Activated T-helper 1 cell treated with Interleukin-2 at 50 U/mL for 16 hours (primary cell): ENCODE measurements around the gene PEAR1.

Experiments
- DNase-seq: peaks from one replicate; pipeline ENCODE4 v3.0.0-alpha.2; 2020; ENCODE audit warnings: low read depth

The PEAR1 gene

GRCh38 chr1:156936721-156937220 is 43.3 kb downstream of the PEAR1 start:
- no peak for DNase-seq

DNA sequence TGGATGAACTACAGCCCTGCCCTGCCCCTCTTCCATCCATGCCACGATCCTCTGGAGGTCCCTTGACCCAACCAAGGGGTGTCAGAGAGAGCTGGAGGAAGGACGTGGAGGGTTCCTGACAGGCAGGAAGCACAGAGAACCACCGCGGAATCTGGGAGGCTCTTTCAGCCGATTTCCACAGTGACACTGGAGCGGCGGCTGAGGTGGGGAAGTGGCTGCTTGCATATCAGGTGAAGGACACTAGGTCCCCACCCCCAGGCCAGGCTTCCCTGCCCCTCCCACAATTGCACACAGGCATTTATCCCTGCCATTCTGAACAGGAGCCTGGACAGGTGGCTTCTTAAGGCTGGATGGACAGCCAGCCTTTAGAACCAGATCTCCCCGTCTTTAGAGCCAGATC is 44.4 kb downstream of the PEAR1 start:
- DNase-seq, result no peak

DNA sequence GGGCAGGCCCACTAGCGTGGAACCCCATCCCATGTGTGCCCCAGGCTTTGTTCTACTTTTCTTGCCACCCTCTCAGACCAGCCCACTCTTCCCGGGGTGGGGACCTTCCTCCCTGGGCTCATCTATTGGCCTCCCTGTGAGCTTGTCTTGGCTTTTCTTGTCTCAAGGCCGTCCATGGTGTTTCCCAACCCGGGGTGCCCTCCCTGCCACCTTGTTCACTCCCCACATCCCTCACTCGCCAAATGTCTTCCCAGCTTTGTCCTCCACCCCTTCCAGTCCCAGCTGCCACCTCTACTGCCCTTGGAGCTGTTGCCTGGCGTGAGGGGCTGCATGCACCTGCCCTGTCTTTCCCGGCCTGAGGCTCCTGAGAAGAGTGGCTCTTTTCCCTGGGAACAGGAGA is 45.3 kb downstream of the PEAR1 start:
- no peak for DNase-seq

DNA sequence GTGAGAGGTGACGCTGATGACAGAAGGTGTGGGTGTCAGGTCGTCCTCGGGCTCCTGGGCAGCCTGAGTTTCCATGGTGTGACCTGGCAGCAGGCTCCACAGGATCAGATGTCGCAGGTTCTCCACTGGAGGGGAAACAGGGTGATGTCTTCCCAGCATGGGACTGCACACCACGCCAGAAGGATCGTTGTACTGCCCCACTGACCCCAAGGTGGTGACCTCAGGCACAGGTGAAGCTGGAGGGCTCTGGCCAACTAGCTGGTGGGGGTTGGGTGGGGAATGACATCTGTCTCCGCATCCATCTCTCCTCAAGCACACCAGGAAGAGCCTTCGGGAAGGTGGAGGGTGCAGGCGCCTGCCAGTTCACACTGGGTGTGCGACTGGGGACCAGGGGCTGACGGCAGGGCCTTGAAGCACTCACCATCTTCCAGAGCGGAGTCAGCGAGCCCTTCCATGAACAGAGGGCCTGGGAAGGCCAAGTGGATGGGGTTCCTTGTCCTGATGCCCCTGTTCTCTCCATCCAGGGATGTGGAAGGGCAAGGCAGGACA is 46.3 kb downstream of the PEAR1 start:
- DNase-seq, result no peak

DNA sequence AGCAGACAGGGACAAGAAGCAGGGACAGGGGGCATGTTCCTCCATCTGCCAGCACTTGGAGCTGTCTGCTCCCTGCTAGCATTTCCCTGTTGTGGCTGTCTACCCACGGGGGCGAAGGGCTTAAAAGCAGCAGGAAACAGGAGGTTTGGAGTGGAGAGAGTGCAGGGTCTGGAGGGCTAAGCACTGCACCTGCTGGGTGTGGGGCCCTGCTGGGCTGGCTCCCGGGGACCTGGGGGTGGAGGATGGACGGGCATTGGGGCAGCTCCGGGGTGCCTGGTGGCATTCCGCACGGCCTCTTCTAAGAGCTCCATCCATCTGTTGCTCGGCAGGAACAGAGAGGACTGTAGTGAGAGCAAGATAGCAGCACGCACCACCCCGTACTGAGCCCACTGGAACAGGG is 48.2 kb downstream of the PEAR1 start:
- DNase-seq, result no peak

- DNase-seq, result no peak
Observed at GRCh38 chr1:156942176-156942575, 48.7 kb downstream of the PEAR1 start.

DNA sequence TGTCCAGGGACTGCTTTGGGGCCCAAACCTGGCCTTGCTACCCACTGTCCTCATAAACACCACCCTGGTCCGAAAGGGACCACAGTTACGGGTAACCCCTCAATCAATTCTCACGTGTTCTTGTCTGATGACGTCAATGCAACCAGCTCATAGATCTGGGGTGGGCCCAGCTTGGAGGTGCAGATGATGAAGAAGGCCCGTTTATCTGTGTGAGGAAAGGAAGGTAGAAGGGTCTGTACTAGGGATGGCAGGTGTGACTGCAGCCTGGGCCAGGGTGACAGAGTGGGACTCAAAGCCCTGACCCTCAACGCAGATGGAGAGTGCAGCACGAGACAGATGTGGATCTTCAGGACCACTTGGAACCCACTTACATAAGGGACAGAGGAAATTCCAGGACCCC is 49.1 kb downstream of the PEAR1 start:
- DNase-seq, result no peak

DNA sequence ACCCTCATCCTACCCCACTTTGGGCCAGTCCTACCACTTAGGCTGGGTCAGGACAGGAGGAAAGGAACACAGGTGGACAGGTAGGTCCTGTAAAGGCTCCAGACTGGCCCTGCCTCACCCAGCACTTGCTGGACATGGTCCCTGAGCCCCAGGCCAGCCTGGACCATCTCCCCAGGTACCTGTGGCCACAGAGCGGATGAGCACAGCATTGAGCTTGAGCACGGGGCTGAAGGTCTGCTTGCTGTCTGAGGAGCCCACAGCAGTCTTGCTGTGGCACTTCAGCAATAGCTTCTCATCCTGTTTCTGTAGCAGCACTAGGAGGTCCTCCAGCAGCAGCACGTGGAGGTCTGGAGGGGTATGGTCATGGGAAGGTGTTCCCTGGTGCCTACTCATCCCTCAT is 50.2 kb downstream of the PEAR1 start:
- no peak for DNase-seq

DNA sequence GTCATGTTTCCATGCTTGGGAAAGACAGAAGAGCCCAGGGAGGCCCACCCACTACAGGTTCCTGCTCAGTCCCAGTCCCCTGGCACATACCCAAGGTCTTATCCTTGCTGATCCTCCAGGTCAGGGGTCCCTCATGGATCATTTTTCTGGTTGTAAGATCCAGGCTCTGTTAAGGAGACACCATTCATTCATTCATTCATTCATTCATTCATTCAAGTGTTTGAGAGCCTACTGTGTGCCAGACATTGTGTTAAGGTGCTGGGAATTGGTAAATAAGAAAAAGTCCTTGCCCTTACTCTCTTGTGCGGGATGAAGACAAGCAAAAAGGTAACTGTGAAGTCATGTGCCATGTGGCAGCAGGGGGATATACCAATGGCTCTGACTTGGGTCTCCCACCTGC is 50.8 kb downstream of the PEAR1 start:
- DNase-seq, result no peak

GRCh38 chr1:156944848-156945247 is 51.3 kb downstream of the PEAR1 start:
- no peak for DNase-seq

DNA sequence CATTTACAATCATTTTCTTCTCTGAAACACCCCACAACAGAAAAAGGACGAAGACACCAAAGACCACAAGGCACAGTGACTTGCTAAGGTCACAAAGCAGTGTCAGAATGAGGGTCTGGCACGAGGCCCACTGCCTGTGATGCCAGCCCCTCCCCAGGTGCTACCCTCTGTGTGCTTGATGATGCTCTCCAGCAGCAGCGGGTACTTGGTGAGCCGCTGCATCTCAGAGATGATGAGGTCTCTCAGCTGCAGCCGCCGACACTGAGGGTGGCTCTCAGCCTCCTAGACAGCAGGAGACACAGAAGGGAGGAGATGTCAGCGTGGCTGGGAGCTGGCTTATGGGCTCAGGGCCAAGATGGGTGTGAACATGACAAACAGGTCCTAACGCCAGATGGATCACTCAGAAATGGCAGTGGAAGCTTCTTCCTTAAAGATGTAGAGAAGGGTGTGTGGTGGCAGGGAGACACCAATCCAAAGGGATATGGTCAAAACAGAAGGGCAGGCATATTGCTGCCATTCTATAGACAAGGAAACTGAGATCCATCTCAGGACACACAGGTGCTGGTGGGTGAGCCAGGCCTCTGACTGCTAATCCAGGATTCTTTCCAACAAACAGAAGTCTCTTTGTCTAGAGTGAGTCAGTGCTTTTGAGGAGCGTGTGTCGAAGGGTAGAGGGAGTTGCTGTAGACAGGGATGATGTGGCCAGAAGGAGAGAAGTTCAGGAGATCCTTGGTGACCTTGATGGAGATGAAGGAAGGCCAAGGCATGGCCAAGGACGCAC is 52.6 kb downstream of the PEAR1 start:
- DNase-seq, result no peak

DNA sequence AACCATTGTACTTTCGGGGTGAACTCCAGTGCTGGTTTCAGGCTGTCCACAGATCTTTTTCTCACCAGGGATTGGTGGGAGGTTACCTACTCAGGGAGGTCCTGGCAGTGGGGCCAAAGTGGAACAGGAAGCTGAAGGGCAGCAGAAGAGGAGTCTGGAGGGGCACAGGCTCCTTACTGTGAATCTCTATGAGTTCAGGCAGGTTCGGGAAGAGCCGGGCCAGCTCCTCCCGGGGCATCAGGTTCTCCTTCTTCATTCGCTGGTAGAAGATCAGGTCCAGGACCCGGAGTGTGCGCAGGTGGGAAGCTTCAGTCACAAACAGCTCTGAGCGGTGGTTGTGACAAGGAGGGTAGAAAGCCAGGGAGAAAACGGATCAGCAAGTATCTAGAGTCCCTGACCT is 53.6 kb downstream of the PEAR1 start:
- DNase-seq, result no peak

GRCh38 chr1:156947818-156948525 is 54.5 kb downstream of the PEAR1 start:
- DNase-seq, result no peak

DNA sequence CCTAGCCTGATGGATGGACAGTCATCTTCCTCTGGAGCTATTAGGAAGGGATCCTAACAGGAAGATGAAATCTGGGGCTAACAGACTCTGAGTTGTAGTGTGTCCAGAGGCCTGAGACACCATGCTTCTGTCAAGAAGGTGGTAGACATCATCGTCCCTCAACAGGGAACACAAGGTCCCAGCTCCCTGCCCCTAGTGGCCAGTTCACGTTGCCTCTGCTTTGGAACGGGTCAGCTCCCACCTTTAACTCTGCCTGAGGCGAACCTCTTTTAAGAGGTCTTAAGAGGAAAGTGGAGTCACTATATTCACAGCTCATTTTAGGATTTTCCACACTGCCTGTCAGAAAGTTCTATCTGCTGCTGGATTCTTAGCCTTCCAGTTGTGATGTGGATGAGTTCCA is 55.2 kb downstream of the PEAR1 start:
- DNase-seq, result no peak

DNA sequence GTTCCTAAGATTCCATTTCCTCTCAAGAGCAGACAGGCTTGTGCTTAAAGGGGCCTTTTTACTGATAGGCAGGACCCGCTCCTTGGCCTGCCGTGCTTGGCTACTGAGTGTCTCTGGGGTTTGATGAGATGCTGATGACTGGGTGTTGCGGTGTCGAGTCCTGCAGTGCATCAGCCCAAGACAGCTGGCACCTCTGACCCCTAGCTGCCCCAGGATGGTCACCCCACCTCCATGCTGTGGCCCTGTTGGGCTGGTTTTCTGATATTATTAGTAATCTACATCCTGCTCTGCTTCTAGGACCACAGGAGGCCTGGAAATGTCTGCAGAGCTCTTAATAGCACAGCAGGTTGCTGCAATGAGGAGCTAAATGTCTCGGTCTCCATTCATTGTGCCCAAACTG is 55.6 kb downstream of the PEAR1 start:
- no peak for DNase-seq

GRCh38 chr1:156951371-156951770 is 57.9 kb downstream of the PEAR1 start:
- DNase-seq, result no peak

GRCh38 chr1:156953571-156953970 is 60.1 kb downstream of the PEAR1 start:
- no peak for DNase-seq

DNA sequence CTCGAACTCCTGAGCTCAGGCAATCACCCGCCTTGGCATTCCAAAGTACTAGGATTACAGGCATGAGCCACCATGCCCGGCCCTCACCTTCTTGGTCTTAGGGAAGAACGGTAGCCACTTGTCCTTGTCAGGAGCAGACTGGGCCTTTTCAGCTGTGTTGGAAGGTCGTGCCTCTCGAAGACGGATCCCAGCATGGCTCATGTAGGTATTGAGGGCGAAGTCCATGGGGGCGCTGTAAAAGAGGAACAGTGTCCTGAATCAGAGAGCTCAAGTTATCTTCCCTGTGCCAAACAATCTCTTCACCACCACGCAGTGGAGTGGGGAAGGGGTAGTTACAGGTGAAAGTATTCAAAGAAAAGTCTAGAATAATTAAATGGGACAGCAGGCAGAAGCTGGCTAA is 62.8 kb downstream of the PEAR1 start:
- no peak for DNase-seq

DNA sequence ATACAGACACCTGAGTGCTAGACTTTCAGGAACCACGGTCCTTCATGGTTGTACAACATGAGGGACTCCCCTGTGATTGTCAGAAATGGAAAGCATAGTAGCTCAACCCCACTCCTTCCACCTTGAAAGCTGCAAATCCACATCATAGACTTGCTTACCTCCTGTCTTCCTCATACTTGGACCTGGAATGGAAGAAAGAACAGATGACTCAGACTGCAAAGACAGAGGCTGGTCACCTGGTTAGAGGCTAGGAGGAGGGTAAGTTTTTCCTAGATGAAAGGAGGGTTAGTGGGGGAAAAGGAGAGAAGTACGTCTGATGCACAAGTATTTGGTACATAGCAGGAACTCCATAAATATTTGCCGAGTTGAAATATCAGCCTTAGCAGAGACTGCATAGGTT is 64.1 kb downstream of the PEAR1 start:
- DNase-seq, result no peak

DNA sequence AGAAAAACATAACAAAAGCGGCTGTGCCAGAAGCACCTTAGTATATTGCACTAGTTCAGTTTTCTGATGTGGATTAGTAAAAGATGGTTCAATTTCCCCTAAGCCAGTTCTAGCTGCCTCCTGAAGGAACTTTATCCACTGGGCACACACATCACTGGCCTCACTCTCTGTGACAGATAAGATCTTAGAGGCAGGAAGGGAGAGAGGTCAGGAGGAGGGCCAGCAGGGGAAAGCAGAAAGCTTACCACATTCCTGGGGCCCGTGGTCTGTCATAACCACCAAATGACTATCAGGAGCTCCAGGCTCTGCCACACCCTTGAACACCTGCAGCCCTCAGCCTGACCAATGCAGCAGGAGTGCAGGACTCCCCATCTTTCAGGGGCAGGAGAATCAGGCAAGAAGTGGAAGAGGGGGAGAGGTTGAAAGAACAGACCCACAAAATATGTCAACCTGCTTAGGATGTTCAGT is 64.8 kb downstream of the PEAR1 start:
- DNase-seq, result no peak

- no peak for DNase-seq
Observed at GRCh38 chr1:156959414-156959813, 65.9 kb downstream of the PEAR1 start.

DNA sequence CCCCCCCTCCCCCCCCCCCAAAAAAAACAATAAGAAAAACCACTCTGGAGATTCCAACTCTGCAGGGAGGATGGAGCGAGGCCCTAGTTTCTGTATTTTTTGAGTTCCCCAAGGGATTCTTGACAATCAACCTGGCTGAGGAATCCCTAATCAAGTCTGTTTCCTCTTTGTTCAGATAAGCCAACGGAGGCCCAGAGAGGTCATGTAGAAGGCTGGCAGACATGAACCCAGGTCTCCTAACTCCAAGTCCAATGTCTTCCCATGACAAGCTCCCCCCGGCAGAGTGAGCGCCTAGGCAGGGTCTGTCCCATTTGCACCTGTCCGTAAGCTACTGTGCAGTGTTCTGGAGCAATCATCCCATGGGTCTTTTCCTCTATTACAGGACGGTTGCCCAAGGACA is 66.4 kb downstream of the PEAR1 start:
- no peak for DNase-seq

DNA sequence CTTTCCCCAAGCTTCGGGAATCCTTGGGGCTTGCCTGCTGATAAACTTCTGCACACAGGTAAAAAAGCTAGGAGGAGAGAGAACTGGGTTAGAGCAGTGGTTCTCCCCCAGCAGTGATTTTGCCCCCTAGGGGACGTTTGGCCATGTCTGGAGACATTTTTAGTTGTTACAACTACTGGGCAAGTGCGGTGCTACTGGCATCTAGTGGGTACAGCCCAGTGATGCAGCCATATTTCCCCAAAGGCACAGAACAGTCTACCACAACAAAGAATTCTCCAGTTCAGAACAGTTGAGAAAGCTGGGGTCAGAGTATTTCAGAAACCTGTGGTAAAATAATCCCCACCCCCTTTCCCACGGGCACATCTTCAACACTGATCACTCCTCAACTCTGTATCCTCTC is 68.2 kb downstream of the PEAR1 start:
- DNase-seq, result no peak
